Liver (tissue), 9 donors: ENCODE data around the gene CD6. TPM values are rescaled to one million over a fixed set of nuclear protein-coding genes. Genes with fewer than 3 reads are reported as not detected.

ENCODE experiments used
- DNase-seq: peaks from one replicate; pipeline ENCODE4 v3.0.0-alpha.2; 2017; ENCODE audit warnings: low spot score
- H3K27ac ChIP-seq, 2 donors: one replicate each; pipeline ENCODE4 v1.7.0; 2013; ENCODE audit warnings: inconsistent platforms in 2 of 2, low read length in 2 of 2, control low read depth in 1 of 2, low read depth in 1 of 2, mild to moderate bottlenecking in 1 of 2
- H3K27me3 ChIP-seq, 4 donors: one replicate each; pipeline versions ENCODE4 v1.6.1 to v1.7.0; 2013; ENCODE audit warnings: low read length in 3 of 4, inconsistent platforms in 1 of 4, mild to moderate bottlenecking in 1 of 4, moderate library complexity in 1 of 4; ENCODE audit not compliant: control insufficient read depth in 4 of 4, insufficient read depth in 4 of 4
- H3K36me3 ChIP-seq, 4 donors: one replicate each; pipeline versions ENCODE4 v1.6.1 to v1.7.0; 2013; ENCODE audit warnings: low read length in 3 of 4, mild to moderate bottlenecking in 3 of 4, low read depth in 1 of 4, moderate library complexity in 1 of 4; ENCODE audit not compliant: control insufficient read depth in 4 of 4, insufficient read depth in 3 of 4
- H3K4me1 ChIP-seq, 4 donors: one replicate each; pipeline versions ENCODE4 v1.6.1 to v1.7.0; 2013; ENCODE audit warnings: low read length in 3 of 4, mild to moderate bottlenecking in 3 of 4, moderate library complexity in 1 of 4; ENCODE audit not compliant: control insufficient read depth in 4 of 4, insufficient read depth in 4 of 4
- H3K4me3 ChIP-seq, 3 donors: one replicate each; pipeline versions ENCODE4 v1.6.1 to v1.7.0; 2013; ENCODE audit warnings: low read length in 3 of 3, control low read depth in 1 of 3, low read depth in 1 of 3, mild to moderate bottlenecking in 1 of 3
- H3K9ac ChIP-seq, 2 donors: one replicate each; pipeline ENCODE4 v1.7.0; 2013; ENCODE audit warnings: low read length in 2 of 2, mild to moderate bottlenecking in 2 of 2, moderate library complexity in 2 of 2, control low read depth in 1 of 2, low read depth in 1 of 2
- H3K9me3 ChIP-seq, 4 donors: one replicate each; pipeline versions ENCODE4 v1.6.1 to v1.7.0; 2013; ENCODE audit warnings: low read length in 3 of 4; ENCODE audit not compliant: control insufficient read depth in 4 of 4
- EGR1 ChIP-seq, 2 donors: IDR thresholded peaks; 2 replicates each; pipeline ENCODE4 v1.6.1; 2016 to 2018; ENCODE audit warnings: antibody characterized with exemption in 2 of 2, low read depth in 2 of 2
- FOXA1 ChIP-seq: IDR thresholded peaks from 2 replicates; pipeline ENCODE4 v1.6.1; 2016; ENCODE audit warnings: antibody characterized with exemption
- FOXA2 ChIP-seq: IDR thresholded peaks from 2 replicates; pipeline ENCODE4 v1.6.1; 2016; ENCODE audit warnings: antibody characterized with exemption
- GABPA ChIP-seq, 2 donors: IDR thresholded peaks in 1 of 2; conservative IDR thresholded peaks in 1 of 2; 2 replicates each; pipeline ENCODE4 v1.6.1; 2016; ENCODE audit warnings: antibody characterized with exemption in 2 of 2, mild to moderate bottlenecking in 1 of 2, moderate library complexity in 1 of 2
- HNF4A ChIP-seq, 2 donors: conservative IDR thresholded peaks; 2 replicates each; pipeline ENCODE4 v1.6.1; 2016; ENCODE audit warnings: antibody characterized with exemption in 2 of 2, mild to moderate bottlenecking in 2 of 2
- HNF4G ChIP-seq: IDR thresholded peaks from 2 replicates; pipeline ENCODE4 v1.6.1; 2016; ENCODE audit warnings: antibody characterized with exemption
- JUND ChIP-seq, 2 donors: IDR thresholded peaks; 2 replicates each; pipeline ENCODE4 v1.6.1; 2016; ENCODE audit warnings: antibody characterized with exemption in 2 of 2
- NR2F2 ChIP-seq: IDR thresholded peaks from 2 replicates; pipeline ENCODE4 v1.6.1; 2016; ENCODE audit warnings: antibody characterized with exemption
- RAD21 ChIP-seq, 2 donors: IDR thresholded peaks; 2 replicates each; pipeline ENCODE4 v1.6.1; 2016; ENCODE audit warnings: antibody characterized with exemption in 2 of 2, mild to moderate bottlenecking in 2 of 2
- RXRA ChIP-seq, 2 donors: IDR thresholded peaks; 2 replicates each; pipeline ENCODE4 v1.6.1; 2017 to 2018; ENCODE audit warnings: antibody characterized with exemption in 2 of 2, mild to moderate bottlenecking in 1 of 2
- SP1 ChIP-seq: IDR thresholded peaks from 2 replicates; pipeline ENCODE4 v1.6.1; 2018; ENCODE audit warnings: antibody characterized with exemption, mild to moderate bottlenecking
- TAF1 ChIP-seq: conservative IDR thresholded peaks from 2 replicates; pipeline ENCODE4 v1.6.1; 2016; ENCODE audit warnings: antibody characterized with exemption, mild to moderate bottlenecking
- YY1 ChIP-seq: IDR thresholded peaks from 2 replicates; pipeline ENCODE4 v1.6.1; 2016; ENCODE audit warnings: antibody characterized with exemption, mild to moderate bottlenecking
- WGBS: extraction: QIAGEN DNeasy Blood & Tissue Kit; methylation state at CpG from one replicate; pipeline ENCODE4 v1.1.7; 2013; 5-methylcytosine and 5-hydroxymethylcytosine counted together
- polyA plus RNA-seq, 2 donors: library from polyadenylated mRNA; stranded (reverse) in 1 of 2; unstranded in 1 of 2; fragments of 200-250 nt in 1 of 2; fragments of >200 nt in 1 of 2; fragmentation: Nextera tagmentation in 1 of 2; extraction: Ambion mirVana in 1 of 2; gene quantifications; one replicate each; pipeline versions ENCODE4 v1.2.1 to v1.2.3, GENCODE V29; 2013 to 2015
- total RNA-seq, 2 donors: library from RNA; depleted of rRNA; stranded (reverse); fragments of >200 nt; gene quantifications; one replicate each; pipeline ENCODE4 v1.2.3, GENCODE V29; 2014
- TF ChIP-seq, protein P1 (sequence below): IDR thresholded peaks from 2 replicates; pipeline ENCODE4 v1.6.1; 2016; ENCODE audit warnings: antibody characterized with exemption
- TF ChIP-seq, protein P2 (sequence below): IDR thresholded peaks from 2 replicates; pipeline ENCODE4 v1.6.1; 2016; ENCODE audit warnings: antibody characterized with exemption
- TF ChIP-seq, protein P3 (sequence below): IDR thresholded peaks from 2 replicates; pipeline ENCODE4 v1.6.1; 2016; ENCODE audit warnings: antibody characterized with exemption, mild to moderate bottlenecking
- TF ChIP-seq, protein P4 (sequence below): fragments of 150-350 bp; IDR thresholded peaks from 2 replicates; pipeline ENCODE4 v1.5.1; 2017; ENCODE audit warnings: improper control_type of control experiment, low read depth, low read length; ENCODE audit not compliant: missing input control
- TF ChIP-seq, protein P5 (sequence below): IDR thresholded peaks from 2 replicates; pipeline ENCODE4 v1.6.1; 2016; ENCODE audit warnings: antibody characterized with exemption
- donor health status: healthy.
- donor health status: healthy.
- donor health status: healthy.
- donor health status: healthy.
- donor health status: healthy.

The CD6 gene
- total and polyA plus RNA-seq, 4 donors: 0.31 to 0.59 (median 0.45) TPM

DNA sequence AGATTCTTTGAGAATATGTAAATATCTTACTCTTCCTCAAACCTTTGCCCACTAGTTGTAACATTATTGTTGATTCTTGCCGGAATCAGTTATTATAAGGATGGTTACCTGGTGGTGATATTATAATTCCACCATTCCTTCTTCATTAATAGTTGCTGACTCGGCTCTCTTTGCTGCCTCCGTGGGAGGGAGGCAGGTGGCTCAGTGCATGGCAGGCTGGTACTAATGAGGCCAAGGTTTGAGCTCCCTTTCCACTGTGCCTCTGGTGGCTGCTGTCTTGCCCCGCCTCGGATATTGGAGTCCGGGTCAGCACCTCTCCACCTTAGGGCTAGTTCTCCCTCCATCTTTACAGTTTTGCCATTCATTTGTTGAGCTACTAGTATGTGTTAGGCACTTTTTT lies 12.7 kb downstream of the CD6 start:
- no peak overlapping the region for H3K4me3 ChIP-seq
- no peak overlapping the region for H3K9ac ChIP-seq
- no peaks in the 10 kb centered on the region for H3K9me3 ChIP-seq
- 70% methylated on average over 6 of the region's 6 CpGs for WGBS
- H3K27me3 ChIP-seq: peaks cover 0 to 2% (median 0%) of the 10 kb centered on the region in 4 donors
- no peaks in the 10 kb centered on the region for H3K36me3 ChIP-seq
- no peak overlapping the region for H3K27ac ChIP-seq
- TF ChIP-seq EGR1 (IDR thresholded peaks at IDR 0.05; ENCODE audit: low read depth in 2 of 2) (no peak), SP1 (no peak), HNF4A (conservative IDR thresholded peaks at IDR 0.05) (no peak), HNF4G (no peak), FOXA1 (no peak), JUND (IDR thresholded peaks at IDR 0.05) (no peak), YY1 (no peak), RXRA (IDR thresholded peaks at IDR 0.05) (no peak), FOXA2 (no peak), GABPA (IDR thresholded peaks at IDR 0.05 in 1 of 2, conservative IDR thresholded peaks at IDR 0.05 in 1 of 2) (no peak), NR2F2 (no peak), RAD21 (IDR thresholded peaks at IDR 0.05) (no peak), TAF1 (no peak)
- TF ChIP-seq, protein P1, sequence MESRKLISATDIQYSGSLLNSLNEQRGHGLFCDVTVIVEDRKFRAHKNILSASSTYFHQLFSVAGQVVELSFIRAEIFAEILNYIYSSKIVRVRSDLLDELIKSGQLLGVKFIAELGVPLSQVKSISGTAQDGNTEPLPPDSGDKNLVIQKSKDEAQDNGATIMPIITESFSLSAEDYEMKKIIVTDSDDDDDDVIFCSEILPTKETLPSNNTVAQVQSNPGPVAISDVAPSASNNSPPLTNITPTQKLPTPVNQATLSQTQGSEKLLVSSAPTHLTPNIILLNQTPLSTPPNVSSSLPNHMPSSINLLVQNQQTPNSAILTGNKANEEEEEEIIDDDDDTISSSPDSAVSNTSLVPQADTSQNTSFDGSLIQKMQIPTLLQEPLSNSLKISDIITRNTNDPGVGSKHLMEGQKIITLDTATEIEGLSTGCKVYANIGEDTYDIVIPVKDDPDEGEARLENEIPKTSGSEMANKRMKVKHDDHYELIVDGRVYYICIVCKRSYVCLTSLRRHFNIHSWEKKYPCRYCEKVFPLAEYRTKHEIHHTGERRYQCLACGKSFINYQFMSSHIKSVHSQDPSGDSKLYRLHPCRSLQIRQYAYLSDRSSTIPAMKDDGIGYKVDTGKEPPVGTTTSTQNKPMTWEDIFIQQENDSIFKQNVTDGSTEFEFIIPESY: no peak
- TF ChIP-seq, protein P2, sequence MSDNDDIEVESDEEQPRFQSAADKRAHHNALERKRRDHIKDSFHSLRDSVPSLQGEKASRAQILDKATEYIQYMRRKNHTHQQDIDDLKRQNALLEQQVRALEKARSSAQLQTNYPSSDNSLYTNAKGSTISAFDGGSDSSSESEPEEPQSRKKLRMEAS: no peak
- TF ChIP-seq, protein P3, sequence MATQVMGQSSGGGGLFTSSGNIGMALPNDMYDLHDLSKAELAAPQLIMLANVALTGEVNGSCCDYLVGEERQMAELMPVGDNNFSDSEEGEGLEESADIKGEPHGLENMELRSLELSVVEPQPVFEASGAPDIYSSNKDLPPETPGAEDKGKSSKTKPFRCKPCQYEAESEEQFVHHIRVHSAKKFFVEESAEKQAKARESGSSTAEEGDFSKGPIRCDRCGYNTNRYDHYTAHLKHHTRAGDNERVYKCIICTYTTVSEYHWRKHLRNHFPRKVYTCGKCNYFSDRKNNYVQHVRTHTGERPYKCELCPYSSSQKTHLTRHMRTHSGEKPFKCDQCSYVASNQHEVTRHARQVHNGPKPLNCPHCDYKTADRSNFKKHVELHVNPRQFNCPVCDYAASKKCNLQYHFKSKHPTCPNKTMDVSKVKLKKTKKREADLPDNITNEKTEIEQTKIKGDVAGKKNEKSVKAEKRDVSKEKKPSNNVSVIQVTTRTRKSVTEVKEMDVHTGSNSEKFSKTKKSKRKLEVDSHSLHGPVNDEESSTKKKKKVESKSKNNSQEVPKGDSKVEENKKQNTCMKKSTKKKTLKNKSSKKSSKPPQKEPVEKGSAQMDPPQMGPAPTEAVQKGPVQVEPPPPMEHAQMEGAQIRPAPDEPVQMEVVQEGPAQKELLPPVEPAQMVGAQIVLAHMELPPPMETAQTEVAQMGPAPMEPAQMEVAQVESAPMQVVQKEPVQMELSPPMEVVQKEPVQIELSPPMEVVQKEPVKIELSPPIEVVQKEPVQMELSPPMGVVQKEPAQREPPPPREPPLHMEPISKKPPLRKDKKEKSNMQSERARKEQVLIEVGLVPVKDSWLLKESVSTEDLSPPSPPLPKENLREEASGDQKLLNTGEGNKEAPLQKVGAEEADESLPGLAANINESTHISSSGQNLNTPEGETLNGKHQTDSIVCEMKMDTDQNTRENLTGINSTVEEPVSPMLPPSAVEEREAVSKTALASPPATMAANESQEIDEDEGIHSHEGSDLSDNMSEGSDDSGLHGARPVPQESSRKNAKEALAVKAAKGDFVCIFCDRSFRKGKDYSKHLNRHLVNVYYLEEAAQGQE: no peak
- TF ChIP-seq, protein P4, sequence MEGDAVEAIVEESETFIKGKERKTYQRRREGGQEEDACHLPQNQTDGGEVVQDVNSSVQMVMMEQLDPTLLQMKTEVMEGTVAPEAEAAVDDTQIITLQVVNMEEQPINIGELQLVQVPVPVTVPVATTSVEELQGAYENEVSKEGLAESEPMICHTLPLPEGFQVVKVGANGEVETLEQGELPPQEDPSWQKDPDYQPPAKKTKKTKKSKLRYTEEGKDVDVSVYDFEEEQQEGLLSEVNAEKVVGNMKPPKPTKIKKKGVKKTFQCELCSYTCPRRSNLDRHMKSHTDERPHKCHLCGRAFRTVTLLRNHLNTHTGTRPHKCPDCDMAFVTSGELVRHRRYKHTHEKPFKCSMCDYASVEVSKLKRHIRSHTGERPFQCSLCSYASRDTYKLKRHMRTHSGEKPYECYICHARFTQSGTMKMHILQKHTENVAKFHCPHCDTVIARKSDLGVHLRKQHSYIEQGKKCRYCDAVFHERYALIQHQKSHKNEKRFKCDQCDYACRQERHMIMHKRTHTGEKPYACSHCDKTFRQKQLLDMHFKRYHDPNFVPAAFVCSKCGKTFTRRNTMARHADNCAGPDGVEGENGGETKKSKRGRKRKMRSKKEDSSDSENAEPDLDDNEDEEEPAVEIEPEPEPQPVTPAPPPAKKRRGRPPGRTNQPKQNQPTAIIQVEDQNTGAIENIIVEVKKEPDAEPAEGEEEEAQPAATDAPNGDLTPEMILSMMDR: no peak
- TF ChIP-seq, protein P5, sequence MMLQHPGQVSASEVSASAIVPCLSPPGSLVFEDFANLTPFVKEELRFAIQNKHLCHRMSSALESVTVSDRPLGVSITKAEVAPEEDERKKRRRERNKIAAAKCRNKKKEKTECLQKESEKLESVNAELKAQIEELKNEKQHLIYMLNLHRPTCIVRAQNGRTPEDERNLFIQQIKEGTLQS: no peak
- no peaks in the 10 kb centered on the region for H3K4me1 ChIP-seq
- no peak for DNase-seq

DNA sequence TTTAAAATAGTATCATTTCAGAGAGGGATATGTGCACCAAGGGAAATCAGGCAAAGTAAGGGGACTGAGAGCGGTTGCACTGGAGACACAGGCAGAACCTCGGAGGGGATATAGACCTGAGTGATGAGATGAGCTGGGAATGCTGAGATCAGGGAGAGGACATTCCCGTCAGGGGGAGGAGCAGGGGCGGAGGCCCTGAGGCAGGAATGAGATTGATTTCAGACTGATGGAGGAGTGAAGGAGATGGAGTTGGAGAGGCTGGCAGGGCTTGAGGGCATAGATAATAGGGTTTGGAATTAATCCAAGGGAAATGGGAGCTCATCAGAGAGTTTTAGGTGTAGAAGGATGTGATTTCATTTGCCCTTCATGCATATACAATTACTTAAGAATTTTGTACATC lies 13.2 kb downstream of the CD6 start:
- 60% methylated on average over 4 of the region's 4 CpGs for WGBS
- H3K4me1 ChIP-seq: no peaks in the 10 kb centered on the region
- TF ChIP-seq, protein P2: no peak
- TF ChIP-seq FOXA1 (no peak), YY1 (no peak), NR2F2 (no peak), RAD21 (IDR thresholded peaks at IDR 0.05) (no peak), HNF4A (conservative IDR thresholded peaks at IDR 0.05) (no peak), TAF1 (no peak), FOXA2 (no peak)
- TF ChIP-seq, protein P5: no peak
- TF ChIP-seq, protein P1: no peak
- TF ChIP-seq, protein P3: no peak

More for the DNA sequence above, 13.2 kb downstream of the CD6 start:
- Histone ChIP-seq H3K9ac (no peak overlapping the region), H3K4me3 (no peak overlapping the region), H3K36me3 (no peaks in the 10 kb centered on the region), H3K27me3 (peaks cover 0 to 2% (median 0%) of the 10 kb centered on the region in 4 donors), H3K27ac (no peak overlapping the region), H3K9me3 (no peaks in the 10 kb centered on the region)
- DNase-seq: no peak
